Hindlimb muscle (tissue), 1 donor: Measurements from ENCODE around the gene CDC14A. TPM values are rescaled to one million over a fixed set of nuclear protein-coding genes. Genes with fewer than 3 reads are reported as not detected.
A peak's percentile ranks its signal among the peaks of the same experiment; 100 is the strongest.
"Not testable (repeated sequence)": the region's sequence is repeated elsewhere in the genome, so short reads cannot be mapped to it uniquely, and the experiment has no call there.

Source experiments
- DNase-seq: peaks from one replicate; pipeline ENCODE4 v3.0.0-alpha.2; 2013
- polyA plus RNA-seq: library from polyadenylated mRNA; unstranded; fragments of 120-200 nt; gene quantifications from one replicate; pipeline ENCODE4 v1.2.1, GENCODE V29; 2013; ENCODE audit not compliant: insufficient read length

The CDC14A gene, protein sequence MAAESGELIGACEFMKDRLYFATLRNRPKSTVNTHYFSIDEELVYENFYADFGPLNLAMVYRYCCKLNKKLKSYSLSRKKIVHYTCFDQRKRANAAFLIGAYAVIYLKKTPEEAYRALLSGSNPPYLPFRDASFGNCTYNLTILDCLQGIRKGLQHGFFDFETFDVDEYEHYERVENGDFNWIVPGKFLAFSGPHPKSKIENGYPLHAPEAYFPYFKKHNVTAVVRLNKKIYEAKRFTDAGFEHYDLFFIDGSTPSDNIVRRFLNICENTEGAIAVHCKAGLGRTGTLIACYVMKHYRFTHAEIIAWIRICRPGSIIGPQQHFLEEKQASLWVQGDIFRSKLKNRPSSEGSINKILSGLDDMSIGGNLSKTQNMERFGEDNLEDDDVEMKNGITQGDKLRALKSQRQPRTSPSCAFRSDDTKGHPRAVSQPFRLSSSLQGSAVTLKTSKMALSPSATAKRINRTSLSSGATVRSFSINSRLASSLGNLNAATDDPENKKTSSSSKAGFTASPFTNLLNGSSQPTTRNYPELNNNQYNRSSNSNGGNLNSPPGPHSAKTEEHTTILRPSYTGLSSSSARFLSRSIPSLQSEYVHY
- polyA plus RNA-seq, result 6.0 TPM

DNA sequence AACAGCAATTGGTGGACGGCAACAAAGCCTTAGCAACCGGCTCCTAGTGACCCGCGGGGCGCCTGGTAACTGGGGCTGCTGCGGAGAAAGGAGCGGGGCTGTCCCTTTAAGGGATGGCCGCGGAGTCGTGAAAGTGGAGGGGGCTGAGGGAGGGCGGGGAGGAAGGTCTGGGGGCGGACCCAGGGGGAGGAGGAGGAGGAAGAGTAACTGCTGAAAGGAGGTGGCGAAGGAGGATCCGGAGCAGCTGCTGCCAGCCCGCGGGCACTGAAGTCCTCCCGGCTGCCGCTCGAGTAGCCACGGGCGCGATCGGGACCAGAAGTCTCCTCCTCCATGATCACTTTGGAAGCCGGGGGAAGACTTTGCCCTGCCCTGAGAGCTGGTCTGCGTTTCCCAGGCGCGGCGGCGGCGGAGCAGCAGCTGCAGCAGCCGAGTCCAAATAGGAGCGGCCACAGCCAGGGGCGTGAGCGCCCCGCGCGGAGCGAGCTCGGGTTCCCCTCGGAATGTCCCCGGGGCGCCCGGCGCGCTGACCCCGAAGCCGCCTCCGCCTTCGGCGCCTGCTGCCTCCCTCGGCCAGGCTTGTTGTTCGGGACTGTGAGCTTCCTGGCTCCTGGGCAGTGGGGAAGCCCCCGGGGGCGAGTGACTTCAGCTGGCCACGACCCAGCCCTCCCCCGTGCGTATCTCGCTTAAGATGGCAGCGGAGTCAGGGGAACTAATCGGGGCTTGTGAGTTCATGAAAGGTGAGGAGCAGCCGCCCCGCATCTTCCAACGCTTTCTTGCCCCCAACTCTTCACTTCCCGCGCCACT is at the start of gene CDC14A:
TSS of gene CDC14A (plus strand) at position 240 of the 804 bp plus-strand sequence. CDS start at position 689, 449 bp downstream.
- DNase-seq, result peak; percentile 95

DNA sequence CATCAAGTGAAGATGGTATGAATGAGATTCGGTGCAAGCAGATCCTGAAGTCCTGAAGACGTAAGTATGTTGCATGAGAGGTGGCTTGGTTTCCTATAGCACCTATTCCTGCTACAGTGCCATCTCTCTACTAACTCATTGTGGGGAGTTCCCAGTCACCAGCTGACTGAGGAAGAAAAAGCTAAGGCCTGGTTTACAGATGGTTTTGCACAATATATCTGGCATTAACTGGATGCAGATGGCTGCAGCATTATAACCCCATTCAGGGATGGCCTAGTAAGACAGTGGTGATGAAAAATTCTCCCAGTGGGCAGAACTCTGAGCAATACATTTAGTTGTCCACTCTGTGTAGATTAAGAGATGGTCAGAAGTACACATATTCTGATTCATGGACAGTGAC is 49.6 kb upstream of the CDC14A start:
- no peak for DNase-seq

DNA sequence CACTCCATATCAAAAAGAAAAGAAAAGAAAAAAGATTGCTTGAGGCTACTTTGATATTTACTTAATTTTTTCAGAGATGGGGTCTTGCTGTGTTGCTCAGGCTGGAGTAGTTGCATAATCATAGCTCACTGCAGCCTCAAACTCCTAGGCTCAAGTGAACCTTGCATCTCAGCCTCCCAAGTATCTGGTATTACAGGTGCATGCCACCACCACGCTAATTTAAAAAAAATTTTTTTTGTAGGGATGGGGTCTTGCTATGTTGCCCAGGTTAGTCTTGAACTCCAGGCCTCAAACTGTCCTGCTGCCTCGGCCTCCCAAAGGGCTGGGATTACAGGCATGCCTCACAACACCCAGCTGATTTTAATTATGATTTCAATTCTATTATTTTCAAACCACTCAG is 48.1 kb upstream of the CDC14A start:
- no peak for DNase-seq

DNA sequence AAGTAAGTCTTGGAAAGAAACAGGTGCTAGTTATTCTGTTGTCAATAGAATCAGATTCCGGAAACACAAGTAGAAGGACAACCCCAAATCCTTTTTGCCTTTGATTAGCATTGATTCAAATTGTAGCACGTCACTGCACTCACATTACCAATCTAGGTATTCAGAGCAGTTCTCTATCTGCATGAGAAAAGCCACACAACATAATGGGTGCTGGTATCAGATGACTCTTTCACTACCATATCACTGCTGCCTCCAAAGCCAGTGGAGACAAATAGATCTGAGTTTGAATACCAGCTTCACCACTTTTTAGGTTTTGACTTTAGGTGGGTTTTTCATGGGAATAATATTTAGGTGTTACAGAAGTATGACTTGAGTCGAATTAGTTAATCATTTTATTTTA is 47.4 kb upstream of the CDC14A start:
- DNase-seq, result no peak

DNA sequence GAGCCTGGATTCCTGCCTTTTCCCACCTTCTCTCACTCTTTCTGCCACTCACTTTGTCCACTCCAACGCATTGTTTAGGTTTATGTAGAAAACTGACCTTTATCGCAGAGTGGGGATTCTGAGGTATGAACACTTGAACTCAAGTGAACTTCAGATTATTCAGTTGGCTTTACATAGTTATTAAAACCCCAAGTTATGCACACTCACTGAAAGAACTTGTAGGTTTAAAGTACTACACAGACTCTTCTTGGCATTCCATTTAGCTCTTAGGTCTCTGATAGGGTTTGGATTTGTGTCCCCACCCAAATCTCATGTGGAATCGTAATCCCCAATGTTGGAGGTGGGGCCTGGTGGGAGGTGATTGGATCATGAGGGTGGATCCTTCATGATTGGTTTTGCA is 46.4 kb upstream of the CDC14A start:
- no peak for DNase-seq

DNA sequence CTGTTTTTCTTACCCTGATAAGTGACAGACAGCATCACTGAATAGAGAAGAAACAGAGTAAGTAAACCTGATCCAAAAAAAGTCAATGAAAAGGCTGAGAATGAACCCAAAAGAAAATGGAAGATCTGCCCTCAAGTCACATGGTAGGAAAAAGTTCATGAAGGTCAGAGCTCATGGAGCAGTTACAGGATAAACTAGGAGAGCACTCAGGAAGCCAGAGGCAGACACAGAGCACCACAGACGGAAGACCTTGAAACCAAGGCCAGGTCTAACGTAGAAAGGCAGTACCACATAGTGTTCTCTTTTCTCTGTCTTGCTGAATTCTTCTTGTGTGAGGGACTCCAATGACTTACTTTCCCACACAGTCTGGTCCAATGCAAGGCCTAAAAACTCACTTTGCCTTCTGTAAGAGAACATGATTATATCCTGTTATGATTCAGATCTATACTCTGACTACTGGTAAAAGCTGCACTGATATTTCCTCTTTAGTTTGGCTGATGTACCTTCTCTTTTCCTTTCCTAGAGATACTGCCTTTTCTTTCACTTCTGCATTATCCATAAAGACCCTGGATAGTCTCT is 45.5 kb upstream of the CDC14A start:
- no peak for DNase-seq

DNA sequence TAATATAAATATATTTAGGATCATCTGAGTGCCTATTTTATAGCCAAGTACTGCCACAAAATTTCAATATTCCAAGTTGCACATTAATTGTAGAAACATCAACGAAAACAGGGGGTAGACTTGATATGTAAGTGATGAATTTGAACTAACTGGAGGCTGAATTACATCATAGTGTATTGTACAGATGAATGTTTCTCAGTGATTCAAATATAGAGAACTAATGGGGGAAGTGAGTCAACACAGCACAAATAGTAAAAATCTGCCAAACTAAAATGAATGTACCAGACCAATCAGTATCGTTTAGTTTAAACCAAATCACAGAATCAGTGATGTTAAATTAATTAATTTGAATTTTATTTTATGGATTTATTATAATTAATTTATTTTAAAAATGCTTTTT is 43.5 kb upstream of the CDC14A start:
- no peak for DNase-seq

DNA sequence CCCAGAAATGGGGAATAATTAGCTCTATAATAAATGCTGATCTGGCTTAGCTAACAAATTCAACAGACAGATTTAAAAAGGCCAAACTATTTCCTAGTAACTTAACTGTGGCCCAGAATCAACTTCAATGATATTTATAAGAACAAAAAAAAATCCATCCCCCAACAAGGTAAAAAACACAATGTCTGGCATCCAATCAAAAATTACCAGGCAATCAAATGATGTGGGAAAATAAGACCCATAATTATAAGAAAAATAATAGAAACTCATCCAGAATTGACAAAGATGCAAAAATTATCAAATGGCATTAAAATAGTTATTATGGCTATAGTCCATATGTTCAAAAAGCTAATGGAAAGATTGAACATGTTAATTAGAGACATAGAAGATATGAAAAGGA is 42.4 kb upstream of the CDC14A start:
- DNase-seq, result no peak

DNA sequence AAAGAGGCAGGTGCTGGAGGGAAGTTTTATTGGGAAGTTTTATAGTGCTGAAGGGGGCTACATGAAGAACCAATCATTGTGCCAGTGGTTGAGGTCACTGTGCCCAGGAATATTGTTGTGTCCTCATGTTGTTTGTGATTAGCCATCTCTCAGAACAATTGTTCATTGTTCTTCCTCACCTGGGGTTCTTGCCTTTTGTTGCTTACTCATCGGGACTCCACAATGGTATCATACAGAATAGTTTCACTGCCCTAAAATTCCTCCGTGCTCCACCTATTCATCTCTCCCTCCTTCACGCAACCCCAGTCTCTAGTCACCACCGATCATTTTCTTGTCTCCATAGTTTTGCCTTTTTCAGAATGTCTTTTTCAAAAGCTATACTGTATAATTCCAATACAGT is 38.9 kb upstream of the CDC14A start:
- no peak for DNase-seq

DNA sequence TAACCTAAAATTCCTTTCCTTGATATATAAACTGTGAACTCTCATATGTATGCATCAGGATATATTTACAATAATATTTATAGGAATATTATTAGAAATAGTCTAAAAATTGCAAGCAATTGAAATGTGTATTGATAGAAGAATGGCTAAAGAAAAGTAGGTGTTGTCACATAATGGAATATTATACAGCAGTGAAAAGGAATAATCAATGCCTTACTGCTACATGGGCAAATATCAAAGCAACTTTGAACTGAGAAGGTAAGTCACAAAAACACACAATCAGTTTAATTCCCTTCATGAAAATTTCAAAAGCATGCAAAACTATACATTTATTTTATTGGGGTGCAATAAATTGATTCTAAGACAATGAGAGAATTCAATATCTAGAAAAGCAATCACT is 35.7 kb upstream of the CDC14A start:
- DNase-seq, result no peak

DNA sequence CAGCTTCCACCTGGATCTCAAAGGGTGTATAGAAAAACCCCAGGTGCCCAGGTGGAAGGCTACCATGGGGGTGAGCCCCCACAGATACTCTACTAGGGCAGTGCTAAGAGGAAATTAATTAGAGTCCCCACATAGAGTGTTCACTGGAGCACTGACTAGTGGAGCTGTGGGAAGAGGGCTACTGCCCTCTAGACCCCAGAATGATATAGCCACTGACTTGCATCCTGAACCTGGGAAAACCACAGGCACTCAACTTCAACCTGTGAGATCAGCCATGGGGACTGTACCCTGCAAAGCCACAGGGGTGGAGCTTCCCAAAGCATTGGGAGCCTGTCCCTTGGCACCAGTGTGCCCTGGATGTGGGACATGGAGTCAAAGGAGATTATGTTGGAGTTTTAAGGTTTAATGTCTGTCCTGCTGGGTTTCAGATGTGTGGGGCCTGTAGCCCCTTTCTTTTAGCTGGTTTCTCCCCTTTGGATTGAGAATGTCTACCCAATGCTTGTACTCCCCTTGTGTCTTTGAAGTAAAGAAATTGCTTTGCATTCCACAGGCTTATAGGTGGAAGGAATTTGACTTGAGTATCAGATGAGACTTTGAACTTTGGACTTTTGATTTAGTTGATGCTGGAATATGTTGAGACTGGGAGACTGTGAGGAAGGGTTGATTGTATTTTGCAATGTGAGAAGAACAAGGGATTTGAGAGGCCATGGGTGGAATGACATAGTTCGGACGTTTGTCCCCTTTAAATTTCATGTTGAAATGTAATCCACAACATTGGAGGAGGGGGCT is 31.8 kb upstream of the CDC14A start:
- DNase-seq, result no peak

DNA sequence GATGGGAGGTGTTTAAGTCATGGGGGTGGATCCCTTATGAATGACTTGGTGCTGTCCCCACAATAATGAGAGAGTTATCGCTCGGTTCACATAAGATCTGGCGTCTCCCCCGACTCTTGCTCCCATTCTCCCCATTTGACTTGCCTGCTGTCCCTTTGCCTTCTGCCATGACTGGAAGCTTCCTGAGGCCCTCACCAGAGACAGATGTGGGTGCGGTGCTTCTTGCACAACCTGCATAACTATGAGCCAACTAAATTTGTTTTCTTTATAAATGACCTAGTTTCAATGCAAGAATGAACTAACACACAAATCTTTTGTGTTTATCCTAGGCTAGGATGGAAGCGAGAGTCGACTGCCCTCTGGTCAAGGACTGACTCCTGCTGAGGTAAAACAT is 31.2 kb upstream of the CDC14A start:
- no peak for DNase-seq

DNA sequence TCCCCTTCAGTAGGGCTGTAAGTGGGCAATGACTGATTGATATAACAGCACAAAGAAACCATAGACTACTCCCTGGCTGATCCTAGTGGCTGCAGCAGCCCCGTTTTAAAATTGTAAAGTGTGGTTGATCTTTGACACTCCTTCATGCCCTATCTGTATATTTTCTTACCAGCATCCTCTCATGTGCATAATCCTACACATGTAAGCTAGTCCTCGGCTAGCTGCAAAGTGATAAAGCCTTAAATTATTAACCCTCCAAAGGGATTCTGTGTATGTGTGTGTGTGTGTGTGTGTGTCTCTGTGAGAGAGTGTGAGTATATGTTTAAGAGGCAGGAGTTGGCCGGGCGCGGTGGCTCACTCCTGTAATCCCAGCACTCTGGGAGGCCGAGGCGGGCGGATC is 30.8 kb upstream of the CDC14A start:
- no peak for DNase-seq

DNA sequence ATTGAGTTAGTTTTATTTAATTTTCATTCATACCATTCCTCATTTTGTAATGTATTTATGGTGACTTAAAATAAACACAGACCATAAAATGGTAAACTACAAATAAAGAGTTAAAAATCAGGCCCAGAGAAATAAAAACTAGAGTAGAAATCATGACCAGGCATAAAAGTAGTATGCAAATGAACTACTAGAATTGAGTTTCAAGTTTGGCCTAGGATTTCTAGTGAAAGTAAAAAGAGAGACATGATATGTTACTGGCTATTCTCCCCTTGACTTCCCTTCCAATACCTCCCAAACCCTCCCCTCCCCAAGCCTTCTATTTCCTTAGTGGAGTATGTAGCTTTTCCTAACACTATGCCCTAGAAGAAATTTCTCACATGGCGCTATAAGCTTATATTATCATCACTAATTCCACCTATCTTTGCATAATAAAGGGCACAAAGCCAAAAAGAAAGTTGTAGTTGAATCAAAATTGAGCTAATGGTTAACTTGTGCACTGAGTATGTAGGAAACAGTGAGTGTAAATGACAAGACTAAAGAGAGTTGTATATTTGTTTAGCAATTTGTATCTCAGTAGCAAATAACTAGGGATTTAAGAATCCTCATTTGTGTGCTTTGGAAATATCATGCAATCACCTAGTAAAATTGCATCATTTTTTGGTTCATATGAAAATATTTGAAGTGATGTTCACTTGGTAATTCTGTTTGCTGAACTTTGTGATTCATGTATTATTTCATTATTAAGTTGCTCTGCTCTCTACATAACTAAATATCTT is 29.7 kb upstream of the CDC14A start:
- DNase-seq, result peak; percentile 4

DNA sequence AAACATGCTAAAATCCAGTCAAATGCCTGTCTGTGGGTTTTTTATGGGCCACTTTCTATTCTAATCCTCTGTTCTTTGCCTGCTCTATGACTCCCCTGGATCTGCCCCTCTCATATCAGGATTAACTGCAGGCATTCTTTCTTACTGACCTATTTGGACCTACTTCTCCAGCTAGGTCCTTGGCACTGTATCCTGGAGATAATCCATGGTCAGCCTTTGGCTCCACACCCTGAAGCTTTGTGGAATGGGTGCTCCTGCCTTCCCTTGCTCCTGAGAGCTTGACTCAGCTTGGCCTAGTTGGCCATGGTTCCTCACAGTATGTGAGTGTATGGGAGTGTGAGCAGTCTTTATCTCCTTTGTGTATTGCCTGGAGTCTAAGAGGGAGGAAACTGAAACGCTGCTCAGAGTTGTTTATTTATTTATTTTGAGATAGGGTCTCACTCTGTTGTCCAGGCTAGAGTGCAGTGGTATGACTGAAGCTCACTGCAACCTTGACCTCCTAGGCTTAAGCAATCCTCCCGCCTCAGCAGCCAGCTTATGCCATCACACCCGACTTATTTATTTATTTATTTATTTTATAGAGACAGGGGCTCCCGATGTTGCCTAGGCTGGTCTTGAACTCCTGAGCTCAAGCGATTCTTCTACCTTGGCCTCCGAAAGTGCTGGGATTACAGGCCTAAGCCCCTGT is 28.7 kb upstream of the CDC14A start:
- peak; percentile 6 for DNase-seq

DNA sequence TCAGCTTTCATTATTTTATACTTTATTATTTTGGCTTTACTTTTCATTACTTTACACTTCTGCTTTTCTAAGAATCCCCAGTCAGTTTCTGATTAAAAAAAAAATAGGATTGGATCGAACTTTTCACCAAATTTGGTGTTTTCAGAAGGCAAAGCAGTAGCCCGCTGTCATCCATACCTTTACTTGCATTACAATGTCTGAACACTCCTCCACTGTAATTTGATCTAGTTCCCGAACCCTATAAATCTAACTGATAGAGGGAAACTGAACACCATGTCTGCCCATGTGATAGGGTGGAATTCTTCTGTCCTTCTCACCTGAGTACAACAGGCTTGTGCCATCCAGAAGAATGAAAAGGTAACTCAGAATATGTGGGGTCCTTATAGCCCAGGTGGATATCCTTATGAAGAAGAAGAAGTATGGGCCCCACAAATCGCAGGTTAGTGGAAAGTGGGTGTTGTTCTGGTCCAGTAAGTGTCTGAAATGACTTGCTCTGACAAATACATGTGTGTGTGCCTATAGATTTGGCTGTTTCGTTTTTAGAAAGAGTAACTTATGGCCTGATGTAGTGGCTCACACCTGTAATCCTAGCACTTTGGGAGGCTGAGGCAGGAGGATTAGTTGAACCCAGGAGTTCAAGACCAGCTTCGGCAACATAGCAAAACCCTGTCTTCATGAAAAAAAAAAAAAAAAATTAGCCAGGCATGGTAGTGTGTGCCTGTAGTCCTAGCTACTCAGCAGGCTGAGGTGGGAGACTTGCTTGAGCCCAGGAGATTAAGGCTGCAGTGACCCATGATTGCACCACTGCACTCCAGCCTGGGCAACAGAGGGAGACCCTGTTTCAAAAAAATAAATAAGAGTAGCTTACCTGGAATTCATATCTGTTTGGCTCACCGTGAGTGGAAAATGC is 26.6 kb upstream of the CDC14A start:
- DNase-seq, result no peak

DNA sequence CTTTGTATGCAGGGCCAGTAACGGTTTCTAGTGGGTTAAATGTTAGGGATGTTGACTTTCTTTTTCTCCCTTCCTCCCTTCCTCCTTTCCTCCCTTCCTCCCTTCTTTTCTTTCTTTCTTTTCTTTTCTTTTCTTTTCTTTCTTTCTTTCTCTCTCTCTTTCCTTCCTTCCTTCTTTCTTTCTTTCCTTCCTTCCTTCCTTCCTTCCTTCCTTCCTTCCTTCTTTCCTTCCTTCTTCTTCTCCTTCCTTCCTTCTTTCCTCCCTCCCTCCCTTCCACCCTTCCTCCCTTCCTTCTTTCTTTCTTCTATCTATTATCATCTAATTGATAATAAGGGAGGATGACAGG is 26.0 kb upstream of the CDC14A start:
- DNase-seq, result not testable (repeated sequence)

DNA sequence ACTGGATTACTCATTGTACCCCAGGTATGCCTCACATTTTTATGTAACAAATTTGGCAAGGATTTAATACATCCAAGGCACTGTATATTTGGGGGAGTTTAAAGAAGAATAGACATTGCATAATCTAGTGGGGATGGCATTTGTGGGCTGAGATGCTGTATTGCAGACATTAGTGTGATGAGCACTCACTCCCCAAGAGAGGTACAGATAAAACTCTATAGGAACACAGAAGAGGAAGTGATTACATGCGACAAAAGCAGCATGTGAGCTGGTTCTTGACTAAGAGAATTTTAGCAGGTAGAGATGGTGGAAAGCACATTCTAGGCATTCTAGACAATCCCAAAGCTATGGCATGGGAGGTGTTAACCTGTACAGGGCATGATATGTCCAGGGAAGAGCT is 24.2 kb upstream of the CDC14A start:
- no peak for DNase-seq

DNA sequence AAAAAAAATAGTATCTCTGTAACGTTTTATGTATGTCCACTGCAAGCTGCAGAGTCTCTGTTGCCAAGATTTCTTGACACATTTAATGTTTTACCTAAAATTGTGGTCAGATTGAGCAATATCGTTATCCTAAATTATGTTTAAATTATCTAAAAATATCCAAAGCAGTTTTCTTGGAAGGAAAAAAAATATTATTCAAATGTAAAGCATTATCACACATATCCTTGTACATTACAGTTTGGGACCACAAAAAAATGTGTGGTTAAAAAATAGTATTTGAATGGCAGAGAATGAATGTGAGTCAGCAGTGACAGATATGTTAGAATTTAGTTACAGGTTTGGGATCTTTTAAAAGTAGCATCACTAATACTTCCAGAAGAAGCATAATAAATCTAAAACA is 21.2 kb upstream of the CDC14A start:
- not testable (repeated sequence) for DNase-seq

DNA sequence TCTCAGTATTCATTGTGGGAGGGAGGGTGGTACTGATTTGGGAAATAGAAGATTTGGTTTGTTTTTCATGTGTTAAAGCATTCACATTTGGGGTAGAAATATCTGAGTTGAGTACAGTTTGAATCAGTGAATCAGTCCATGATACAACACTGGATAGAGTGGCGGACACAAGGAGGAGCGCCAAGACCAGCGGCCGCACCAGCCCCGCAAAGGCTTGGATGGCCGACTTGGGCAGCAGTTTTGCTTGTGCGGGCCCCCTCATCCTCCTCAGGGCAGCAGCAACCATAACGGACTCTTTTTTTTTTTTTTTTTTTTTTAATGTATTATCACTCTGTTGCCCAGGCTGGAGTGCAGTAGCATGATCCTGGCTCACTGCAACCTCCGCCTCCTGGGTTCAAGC is 20.0 kb upstream of the CDC14A start:
- no peak for DNase-seq
